Activated CD8-positive, alpha-beta memory T cell treated with anti-CD3 and anti-CD28 coated beads for 24 hours (primary cell): ENCODE data around the gene MYO7B.

Experiments used
- DNase-seq: peaks from one replicate; pipeline ENCODE4 v3.0.0-alpha.2; 2020

Gene MYO7B

GRCh38 chr2:127627740-127628571 is 92.5 kb downstream of the MYO7B start:
- no peak for DNase-seq

GRCh38 chr2:127628767-127629614 is 93.5 kb downstream of the MYO7B start:
- no peak for DNase-seq

- no peak for DNase-seq
Measured at GRCh38 chr2:127629637-127630036, 94.2 kb downstream of the MYO7B start.

- DNase-seq: no peak
Measured at GRCh38 chr2:127630096-127630863, 94.8 kb downstream of the MYO7B start.

GRCh38 chr2:127630864-127631540 is 95.5 kb downstream of the MYO7B start:
- no peak for DNase-seq

- DNase-seq: no peak
Measured at GRCh38 chr2:127631541-127631996, 96.1 kb downstream of the MYO7B start.

- DNase-seq: no peak
Measured at GRCh38 chr2:127631997-127632581, 96.6 kb downstream of the MYO7B start.

GRCh38 chr2:127632592-127633489 is 97.4 kb downstream of the MYO7B start:
- DNase-seq: peak; percentile 65

GRCh38 chr2:127633556-127634065 is 98.1 kb downstream of the MYO7B start:
- DNase-seq: no peak

- no peak for DNase-seq
Measured at GRCh38 chr2:127634066-127634617, 98.7 kb downstream of the MYO7B start.

- DNase-seq: no peak
Measured at GRCh38 chr2:127634626-127635379, 99.3 kb downstream of the MYO7B start.

GRCh38 chr2:127635380-127636237 is 100.1 kb downstream of the MYO7B start:
- DNase-seq: no peak

GRCh38 chr2:127636248-127637235 is 101.1 kb downstream of the MYO7B start:
- no peak for DNase-seq

GRCh38 chr2:127637236-127637630 is 101.8 kb downstream of the MYO7B start:
- DNase-seq: no peak

GRCh38 chr2:127637725-127638252 is 102.3 kb downstream of the MYO7B start:
- no peak for DNase-seq

GRCh38 chr2:127638361-127639110 is 103.1 kb downstream of the MYO7B start:
- DNase-seq: no peak
